ENCODE results near the gene ARHGEF19.

GRCh38 chr1:16198444-16199156 is 13.9 kb downstream of the ARHGEF19 start:
- TF ChIP-seq CTCF (IDR thresholded peaks at IDR 0.05; ENCODE audit: low read depth, low read length, poor library complexity, severe bottlenecking) (no peak), EZH2phosphoT487 (IDR thresholded peaks at IDR 0.05; ENCODE audit: borderline replicate concordance, low read length) (no peak)

All from DOHH2 (cell line).